Daoy (cell line): Measurements from ENCODE around the gene TNFSF13. TPM values are rescaled to one million over a fixed set of nuclear protein-coding genes. Genes with fewer than 3 reads are reported as not detected.

Experiments
- DNase-seq: peaks from one replicate; pipeline ENCODE4 v3.0.0-alpha.2; 2015; ENCODE audit warnings: low read depth
- total RNA-seq: library from RNA; depleted of rRNA; stranded (reverse); fragments of >200 nt; shearing (Covaris generic); gene quantifications from 2 replicates; pipeline ENCODE4 v1.2.3, GENCODE V29; 2014

Gene TNFSF13
- total RNA-seq, 1 experiment from 2014 or later: 1.9 TPM

- DNase-seq: no peak
These were observed 15.8 kb downstream of the TNFSF13 start for GRCh38 chr17:7574176-7574953.

DNA sequence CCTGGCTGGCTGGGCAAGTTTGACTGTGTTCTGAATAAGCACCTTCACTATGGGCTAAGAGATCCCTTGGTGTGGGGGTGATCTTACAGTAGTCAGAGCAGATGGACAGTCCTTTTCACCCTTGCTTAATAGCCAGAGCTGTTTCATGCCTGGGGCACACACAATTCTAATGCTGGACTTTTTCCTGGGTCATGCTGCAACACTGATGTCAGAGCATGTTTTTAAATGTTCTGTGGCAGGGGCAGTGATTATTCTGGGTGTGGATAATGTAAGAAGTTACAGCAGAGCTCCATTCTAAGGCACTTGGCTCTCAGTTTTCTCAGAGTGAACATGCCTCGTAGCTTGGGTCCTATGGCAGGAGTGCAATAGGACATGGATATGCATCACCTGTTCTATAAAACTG is 16.9 kb downstream of the TNFSF13 start:
- DNase-seq: no peak

GRCh38 chr17:7575959-7576358 is 17.4 kb downstream of the TNFSF13 start:
- DNase-seq: no peak

DNA sequence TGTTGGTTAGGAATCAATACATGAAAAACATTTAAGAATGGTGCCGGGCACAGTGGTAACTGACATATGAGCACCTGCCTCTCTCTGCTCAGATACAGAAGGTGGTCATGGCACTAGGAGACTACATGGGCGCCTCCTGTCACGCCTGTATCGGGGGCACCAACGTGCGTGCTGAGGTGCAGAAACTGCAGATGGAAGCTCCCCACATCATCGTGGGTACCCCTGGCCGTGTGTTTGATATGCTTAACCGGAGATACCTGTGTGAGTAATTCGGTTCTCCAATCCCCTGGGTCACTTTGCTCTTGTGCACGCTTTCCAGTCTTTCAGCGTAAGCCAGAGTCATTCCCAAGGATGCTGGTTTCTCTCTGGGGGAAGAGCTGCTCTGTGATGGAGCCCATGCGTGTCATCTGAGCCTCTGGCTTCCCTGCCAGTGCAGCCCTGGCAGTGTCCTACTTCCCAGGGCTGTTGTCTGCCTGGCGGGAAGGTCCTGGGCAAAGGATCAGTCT is 17.9 kb downstream of the TNFSF13 start:
- no peak for DNase-seq

- DNase-seq: no peak
These were observed 19.0 kb downstream of the TNFSF13 start for GRCh38 chr17:7577327-7578199.

DNA sequence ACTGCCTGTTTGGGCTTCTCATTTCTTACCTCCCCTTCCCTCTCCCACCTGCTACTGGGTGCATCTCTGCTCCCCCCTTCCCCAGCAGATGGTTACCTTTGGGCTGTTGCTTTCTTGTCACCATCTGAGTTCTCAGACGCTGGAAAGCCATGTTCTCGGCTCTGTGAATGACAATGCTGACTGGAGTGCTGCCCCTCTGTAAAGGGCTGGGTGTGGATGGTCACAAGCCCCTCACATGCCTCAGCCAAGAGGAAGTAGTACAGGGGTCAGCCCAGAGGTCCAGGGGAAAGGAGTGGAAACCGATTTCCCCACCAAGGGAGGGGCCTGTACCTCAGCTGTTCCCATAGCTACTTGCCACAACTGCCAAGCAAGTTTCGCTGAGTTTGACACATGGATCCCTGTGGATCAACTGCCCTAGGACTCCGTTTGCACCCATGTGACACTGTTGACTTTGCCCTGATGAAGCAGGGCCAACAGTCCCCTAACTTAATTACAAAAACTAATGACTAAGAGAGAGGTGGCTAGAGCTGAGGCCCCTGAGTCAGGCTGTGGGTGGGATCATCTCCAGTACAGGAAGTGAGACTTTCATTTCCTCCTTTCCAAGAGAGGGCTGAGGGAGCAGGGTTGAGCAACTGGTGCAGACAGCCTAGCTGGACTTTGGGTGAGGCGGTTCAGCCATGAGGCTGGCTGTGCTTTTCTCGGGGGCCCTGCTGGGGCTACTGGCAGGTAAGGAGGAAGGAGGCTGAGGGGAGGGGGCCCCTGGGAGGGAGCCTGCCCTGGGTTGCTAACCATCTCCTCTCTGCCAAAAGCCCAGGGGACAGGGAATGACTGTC is 20.7 kb downstream of the TNFSF13 start, which contains the start of gene CD68:
Gene CD68, plus strand, starts transcription at position 638 of the 833 bp plus-strand sequence. Its CDS starts 40 bp downstream, at position 678.
- DNase-seq: peak; percentile 97

DNA sequence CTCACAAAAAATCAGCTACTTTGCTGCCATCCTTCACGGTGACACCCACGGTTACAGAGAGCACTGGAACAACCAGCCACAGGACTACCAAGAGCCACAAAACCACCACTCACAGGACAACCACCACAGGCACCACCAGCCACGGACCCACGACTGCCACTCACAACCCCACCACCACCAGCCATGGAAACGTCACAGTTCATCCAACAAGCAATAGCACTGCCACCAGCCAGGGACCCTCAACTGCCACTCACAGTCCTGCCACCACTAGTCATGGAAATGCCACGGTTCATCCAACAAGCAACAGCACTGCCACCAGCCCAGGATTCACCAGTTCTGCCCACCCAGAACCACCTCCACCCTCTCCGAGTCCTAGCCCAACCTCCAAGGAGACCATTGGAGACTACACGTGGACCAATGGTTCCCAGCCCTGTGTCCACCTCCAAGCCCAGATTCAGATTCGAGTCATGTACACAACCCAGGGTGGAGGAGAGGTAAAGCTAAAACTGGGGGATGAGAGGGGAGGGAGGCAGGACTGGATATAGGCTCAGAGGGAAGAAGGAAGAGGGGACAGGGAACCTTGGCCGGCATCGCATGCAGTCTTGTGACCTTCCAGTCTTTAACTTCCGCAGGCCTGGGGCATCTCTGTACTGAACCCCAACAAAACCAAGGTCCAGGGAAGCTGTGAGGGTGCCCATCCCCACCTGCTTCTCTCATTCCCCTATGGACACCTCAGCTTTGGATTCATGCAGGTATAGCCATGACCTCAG is 21.5 kb downstream of the TNFSF13 start:
- no peak for DNase-seq

DNA sequence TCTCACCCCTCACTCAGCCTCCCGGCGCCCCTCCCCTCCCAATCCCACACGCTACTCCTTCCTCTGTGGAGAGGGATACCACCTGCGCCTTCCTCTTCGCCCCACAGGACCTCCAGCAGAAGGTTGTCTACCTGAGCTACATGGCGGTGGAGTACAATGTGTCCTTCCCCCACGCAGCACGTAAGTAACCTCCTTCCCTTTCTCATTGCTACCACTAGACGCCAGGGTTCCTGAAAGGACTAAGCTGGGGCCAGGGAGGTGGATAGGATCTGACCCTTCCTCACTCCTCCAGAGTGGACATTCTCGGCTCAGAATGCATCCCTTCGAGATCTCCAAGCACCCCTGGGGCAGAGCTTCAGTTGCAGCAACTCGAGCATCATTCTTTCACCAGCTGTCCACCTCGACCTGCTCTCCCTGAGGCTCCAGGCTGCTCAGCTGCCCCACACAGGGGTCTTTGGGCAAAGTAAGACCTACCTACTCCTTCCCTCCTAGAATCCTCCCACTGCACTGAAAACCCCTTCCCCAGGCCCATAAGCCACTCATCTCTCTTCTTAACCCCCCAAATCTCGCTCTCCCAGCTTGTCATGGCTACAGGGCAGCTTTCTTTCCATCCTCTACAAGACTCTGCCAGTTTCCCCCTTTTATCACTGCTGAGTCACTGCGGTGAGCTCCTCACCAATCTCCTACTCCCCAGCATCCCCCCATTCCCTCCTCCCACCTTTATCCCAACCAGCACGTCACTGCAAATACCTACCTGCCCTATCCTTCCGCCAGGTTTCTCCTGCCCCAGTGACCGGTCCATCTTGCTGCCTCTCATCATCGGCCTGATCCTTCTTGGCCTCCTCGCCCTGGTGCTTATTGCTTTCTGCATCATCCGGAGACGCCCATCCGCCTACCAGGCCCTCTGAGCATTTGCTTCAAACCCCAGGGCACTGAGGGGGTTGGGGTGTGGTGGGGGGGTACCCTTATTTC is 22.3 kb downstream of the TNFSF13 start:
- DNase-seq: peak; percentile 57

DNA sequence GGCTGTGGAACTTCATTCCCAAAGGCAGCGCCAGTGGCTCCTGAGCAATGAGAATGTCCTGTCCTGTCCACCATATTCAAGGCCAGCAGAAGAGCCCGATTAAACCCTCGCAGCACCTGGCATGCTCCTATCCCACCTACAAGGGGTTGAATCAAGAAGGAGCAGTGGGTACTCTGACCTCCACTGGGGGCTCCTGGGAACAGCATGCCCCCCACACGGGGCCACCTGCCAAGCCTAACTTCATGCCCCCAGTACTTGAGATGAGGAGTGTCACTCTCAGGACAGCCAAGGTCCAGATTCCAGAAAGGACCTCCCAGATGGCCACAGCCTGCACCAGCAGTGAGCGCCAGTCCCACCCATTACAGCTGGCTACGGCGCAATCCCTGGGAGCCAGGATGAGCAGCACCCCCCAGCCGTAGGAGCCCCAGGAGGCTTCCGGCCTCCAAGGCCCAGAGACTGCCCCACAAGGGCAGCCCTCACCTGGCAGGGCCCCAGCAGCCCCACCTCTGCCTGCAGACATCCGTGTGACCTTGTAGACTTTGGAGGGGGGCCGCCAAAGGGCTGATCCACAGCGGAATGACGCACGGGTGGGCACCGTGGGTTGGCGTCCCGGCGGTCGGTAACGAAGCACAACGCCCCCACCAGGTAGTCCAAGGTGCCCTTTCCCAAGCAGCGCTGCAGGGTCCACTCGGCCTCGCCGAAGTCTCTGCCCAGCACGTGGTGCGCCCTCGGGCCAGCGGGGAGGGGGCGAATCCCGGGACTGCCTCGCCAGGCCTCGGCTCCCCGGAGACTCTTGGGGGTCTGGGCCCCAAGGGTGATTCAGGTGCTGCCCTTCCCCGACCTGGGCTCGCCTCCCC is 24.1 kb downstream of the TNFSF13 start:
- no peak for DNase-seq

GRCh38 chr17:7583253-7584109 is 24.9 kb downstream of the TNFSF13 start, which contains the start of gene MPDU1:
MPDU1 (plus strand) TSS chr17:7583852; CDS start chr17:7583863, 11 bp downstream.
- DNase-seq: peak; percentile 98

DNA sequence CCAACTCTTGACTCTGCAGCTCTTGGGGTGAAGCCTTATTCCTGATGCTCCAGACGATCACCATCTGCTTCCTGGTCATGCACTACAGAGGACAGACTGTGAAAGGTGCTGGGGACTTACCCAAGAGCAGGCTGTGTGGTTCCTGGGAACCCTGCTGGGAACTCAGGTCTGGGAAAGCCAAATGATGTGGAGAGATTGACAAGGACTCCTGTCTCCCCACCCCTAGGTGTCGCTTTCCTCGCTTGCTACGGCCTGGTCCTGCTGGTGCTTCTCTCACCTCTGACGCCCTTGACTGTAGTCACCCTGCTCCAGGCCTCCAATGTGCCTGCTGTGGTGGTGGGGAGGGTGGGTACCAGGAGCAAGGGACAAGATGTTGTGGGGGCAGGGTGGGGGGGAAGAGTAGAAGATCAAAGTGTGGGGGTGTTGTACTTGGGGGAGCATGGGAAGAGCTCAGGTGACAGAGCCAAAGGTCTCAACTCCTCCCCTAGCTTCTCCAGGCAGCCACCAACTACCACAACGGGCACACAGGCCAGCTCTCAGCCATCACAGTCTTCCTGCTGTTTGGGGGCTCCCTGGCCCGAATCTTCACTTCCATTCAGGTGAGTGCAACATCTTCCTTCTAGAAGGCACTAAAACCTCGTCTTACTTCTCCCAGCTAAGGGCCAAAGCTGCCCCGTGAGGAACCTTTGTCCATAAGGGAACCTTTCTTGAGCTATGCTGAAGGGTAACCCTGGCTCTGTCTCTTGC is 28.3 kb downstream of the TNFSF13 start:
- DNase-seq: peak; percentile 51

GRCh38 chr17:7587420-7588151 is 29.0 kb downstream of the TNFSF13 start:
- peak; percentile 83 for DNase-seq

DNA sequence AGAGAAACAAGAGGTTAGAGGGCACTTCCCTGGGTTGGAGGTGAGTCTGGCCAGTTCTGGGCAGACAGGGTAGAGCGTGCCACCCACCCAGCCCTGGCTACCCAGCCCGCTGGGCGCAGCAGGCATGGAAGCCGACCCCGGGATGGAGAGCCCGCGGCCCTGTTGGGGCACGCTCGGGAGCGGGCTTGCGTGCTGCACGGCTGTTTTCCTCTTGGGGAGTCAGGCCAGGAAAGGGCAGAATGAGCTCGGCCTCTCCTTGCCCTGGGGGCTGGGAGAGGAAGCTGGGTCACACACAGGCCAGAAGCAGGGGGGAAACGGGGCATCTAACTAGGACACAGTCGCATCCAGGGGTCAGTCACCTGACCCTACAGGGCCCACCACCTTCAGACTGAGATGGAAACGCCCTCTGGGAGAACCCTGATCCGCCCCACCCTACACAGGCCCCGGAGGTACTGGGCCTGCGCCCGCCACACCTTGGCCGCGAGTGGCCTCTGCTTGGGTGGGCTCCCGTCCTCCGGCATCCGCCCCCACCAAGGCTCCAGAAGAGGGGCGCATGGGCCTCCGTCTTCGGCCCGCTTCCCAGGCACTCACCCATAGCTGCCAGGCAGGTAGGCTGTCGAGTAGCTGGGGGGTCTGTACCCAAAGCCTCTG is 30.1 kb downstream of the TNFSF13 start:
- DNase-seq: no peak

GRCh38 chr17:7589204-7589868 is 30.8 kb downstream of the TNFSF13 start:
- peak; percentile 84 for DNase-seq
